AG08395 (cell line): ENCODE measurements around the gene NOX5.

ENCODE experiments used
- DNase-seq: peaks from one replicate; pipeline ENCODE4 v3.0.0; 2012; ENCODE audit warnings: mixed read lengths, low spot score

Gene NOX5

DNA sequence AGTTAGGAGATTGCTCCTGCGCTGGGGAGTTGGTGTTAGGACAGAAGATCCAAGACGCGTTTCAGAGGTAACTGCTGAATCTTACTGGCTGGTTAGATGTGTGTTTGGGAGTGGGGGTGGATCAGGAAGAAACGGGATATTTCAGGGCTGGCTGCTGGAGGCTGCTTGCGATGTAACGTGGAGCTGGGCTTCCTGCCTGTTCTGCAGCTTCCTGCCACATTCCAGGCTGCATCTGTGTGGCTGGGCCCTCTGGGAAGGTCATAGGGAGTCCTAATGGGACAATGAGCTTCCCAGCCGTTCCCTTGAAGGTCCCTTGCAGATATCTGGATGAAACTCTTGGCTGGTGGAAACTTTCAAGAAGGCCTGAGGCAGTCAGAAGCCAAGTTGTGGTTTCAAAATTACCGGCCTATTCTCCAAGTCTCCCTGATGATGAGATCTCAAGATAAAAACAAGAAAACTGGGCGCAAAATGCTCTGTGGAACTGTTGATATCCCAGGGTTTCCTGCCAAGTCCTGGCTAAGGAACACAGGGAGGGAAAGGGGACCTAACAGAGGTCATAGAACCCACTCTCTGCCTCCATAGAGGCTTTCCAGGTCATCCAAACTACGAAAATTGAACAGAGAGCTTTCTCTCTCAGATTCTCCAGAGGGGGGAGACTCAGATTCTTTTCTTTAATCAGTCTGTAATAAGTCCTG is 67.0 kb downstream of the NOX5 start:
- DNase-seq = peak; percentile 48

DNA sequence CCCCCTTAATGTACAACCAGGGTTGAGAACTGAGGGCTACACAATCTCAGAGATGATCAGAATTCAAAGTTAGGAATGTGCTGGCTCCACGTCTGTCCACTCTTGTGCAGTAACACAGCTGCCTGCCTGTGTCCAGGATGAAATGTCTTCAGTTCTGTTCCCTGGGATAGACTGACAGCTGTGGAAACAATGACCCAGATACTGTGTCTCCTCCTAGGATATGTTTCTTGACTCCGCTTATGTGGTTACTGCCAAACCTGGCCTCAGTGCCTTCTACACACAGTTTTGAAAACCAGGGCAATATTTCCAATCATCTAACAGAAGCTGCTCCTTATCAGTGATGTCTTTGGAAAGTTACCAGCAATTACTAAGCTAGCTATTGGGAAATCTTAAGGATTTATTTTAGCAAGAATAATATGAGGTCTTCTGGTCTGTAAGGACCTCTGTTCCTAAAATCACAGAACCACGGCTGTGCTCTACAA is 67.6 kb downstream of the NOX5 start:
- DNase-seq = no peak

DNA sequence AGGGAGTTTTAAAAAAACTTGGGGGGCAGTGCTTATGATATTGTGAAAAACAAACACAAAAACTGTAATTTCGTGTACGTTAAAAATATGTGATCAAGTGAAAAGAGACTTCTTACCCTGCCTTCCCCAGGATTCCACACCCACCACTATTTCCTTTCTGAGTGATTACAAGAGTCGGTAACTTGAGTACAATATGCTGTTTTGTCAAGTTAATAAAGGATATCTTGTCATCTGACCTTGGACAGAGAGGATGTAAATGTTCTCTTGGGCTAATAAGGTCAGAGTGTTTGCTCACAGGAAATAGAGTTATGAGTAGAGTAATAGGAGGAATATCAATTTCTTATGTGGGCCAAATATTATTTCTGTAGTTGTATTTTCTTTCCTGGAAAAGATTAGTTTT is 68.1 kb downstream of the NOX5 start:
- DNase-seq = no peak

DNA sequence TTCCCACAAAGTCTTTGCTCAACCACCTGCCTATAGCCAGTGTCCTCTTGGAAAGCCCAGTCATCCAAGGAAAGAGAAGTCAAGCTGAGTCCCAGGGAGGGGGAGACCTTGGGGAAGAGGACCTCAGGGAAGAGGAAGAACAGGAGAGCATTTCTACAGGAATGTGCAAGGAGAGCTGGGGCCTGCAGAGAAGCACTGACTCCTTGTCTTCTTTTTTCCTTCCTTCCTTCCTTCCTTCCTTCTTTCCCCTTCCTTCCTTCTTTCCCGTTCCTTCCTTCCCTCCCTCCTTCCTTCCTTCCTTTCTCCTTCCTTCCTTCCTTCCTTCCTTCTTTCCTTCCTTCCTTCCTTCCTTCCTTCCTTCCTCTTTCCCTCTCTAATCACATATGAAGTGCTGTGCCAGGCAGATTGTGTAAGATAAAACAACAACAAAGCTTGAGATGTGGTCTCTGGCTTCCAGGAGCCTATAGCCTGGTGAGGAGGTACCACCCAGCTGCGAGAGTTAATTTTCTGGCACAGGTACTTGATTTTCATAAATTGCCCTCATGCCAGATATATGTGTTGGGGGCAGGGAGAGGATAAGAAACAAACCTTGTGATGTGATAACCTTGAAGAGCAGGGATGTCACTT is 70.0 kb downstream of the NOX5 start:
- no peak for DNase-seq

DNA sequence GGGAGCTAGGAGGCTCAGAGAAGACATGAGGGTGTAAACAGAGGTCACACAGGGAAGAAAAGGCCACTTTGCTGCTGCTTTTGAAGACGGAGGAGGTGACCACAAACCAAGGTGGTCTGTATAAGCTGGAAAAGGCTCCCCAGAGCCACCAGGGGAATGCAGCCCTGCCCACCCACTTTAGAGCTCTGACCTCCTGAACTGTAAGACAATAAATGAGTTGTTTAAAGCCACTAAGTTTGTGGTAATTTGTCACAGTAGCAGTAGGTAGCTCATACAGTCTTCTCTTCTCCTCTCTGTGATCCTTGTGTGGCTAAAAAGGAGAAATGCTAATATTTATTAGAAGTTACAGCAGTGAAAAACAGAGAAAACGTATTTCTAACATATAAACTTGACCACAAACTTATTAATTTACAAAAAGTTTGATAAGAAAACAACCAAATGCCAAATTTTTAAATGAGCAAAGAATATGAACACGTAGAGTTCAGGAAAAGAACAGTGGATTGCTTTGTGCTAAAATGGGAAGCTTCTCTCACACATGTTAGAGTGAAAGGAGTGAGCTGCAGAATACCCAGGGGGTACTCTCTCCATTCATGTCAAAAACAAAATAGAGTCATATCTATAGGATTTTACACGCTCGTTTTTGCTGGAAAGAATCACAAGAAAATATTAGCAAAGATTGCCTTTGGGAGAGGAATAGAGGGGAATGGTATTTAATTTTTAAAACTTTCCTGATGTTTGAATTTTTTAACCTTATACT is 71.0 kb downstream of the NOX5 start:
- DNase-seq = no peak

DNA sequence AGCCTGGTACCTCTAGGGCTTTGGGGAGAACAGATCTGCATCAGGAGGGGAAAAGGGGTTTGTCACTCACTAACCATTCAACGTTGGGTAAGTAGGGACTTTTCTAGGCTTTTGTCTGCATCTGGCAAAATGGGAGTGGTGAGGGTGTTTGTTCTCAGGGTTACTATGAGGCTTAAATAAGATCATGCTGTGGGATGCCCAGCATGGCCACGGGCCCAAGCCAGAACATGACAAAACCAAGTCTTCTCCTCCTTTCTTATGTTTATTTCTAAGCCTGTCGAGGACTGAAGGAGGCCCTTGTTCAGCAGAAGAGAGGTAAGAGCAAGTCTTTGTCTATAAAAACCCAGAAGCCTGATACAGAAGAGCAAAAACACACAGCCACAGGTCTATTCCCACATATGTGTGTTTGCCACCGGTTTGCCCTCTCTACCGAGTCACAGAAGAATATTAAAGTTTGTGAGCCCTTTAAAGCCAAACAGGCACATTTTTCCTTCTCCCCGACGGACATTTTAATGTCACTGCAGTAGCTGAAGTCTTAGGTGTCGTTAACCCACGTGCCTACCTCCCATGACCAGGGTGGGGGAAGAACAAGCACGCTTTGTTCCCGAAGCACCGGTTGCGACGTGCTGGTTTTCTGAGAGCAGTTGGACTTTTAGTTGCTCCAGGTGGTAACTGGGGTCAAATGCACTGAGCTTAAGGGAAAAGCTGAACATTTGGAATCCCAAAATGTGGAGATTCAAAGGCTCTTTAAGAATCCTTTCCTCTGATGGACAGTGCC is 72.1 kb downstream of the NOX5 start:
- no peak for DNase-seq

DNA sequence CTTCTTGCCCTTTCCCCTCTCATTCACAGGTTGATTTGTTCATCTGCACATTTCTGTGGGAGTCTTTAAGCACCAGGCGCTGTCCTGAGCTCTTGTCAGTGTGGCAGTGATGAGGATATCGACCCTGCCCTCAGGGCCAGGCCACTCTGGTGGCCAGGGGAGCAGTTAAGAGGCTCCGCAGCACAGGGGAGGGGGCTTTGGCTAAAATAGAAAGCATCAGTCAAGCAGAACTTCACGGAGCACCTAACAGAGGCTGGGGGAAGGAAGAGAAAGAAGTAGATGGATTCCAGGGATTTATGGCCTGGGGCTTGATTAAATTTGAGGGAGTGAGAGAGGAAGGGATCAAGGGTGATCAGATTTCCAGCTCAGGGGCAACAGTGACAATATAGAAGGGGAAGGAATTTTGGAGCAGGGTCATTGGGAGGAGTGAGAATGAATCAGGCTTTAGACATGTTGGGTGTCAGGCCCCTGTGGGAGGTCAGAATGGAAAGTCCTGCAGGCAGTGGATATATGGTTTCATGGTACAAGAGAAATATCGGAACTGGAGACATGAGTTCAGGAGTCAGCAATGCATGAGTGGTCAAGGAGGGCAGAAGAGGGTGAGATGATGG is 73.0 kb downstream of the NOX5 start:
- no peak for DNase-seq

DNA sequence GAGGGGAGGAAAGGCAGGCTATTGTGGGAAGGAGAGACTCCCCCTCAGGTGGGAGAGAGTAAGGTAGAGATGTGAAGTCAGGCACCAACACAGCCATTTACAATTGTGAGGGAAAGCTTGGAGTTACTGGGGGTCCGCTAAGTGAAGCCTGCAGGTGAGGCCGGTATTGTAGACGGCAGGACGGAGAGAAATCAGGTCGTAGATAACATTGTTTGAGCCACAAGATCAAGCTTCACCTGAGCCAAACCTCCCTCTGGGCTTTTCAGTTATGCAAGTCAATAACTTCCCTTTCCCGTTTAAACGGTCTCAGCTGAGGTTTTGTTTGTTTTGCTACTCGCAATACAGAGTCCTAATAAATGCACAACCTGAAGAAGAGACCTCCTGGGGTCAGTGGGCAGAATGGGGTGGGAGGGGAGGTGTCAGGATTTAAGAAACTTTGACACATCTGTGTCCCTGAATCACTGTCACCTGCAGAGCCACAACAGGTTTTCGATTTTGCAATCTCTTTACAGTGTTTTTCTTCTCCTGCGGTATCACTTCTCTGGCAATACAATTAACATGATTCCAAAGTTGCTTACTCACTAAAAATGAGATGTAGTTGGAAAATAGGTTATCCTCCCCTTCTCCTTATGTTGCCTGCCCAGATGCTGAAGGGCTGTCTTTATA is 73.9 kb downstream of the NOX5 start:
- DNase-seq = no peak

DNA sequence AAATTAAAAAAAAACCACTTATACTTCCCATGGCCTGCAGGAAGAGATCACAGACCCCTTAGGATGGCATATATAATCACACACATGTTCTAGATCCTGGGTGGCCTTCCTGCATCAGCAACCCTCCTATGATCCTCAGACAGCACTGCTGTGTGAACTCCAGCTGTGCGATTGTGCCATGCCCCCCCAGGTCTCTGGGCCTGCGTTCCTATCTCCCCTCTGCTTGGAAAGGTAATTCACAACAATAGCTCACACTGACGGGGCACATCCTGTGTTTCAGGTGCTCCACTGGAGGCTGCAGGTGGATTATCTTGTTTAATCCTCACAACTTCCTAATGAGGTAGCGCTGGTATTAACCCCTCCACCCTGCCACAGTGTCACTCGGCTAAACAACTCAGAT is 74.8 kb downstream of the NOX5 start:
- DNase-seq = no peak

DNA sequence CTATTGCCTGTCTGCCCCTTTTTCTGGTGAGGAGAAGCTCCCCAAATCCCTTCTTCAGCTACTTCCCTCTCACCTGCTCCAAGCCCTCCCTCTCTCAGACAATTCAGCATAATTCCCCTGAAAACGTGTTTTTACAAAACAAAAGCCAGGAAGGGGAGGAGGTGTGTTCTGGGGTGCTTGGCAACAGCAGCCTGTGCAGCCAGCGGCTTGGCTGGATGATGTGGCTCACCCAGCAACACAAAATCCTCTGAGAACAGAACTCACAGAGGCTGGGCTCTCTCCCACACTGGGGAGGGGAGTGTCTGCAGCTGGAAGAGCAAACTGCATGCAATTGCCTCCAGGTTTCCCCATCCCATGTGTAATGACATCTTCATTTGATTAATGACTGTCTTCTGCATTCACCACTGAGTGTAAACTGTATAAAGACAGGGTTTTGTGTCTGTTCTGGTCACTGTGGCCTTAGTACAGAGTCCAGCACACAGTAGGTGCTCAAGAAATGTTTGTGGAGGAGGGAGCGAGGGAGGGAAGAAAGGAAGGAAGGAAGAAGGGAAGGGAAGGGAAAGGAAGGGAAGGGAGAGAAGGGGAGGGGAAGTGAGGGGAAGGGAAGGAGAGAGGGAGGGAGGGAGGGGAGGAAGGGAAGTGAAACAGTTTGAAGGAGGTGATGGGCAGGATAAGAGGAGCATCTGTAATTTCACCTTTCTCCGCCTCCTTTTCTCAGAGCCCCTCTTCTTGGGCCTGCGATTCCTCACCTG is 75.9 kb downstream of the NOX5 start:
- DNase-seq = no peak

DNA sequence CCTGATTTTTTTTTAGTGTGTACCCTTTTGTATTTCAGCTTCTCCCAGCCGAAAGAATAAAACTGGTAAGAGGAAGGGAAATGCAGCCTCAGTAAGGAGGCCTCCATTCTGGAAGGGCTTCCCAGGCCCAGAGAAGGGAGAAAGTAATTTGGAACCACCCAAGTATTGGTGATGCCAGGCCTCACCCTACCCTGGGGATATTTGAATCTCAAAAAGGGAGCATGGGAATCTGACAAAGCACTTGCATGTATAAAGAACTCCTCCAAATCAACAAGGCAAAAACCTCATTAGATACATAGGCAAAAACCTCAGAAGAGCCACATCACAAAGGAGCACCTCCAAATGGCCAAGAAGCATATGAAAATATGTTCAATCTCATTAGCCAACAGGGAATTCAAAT is 77.2 kb downstream of the NOX5 start:
- no peak for DNase-seq

DNA sequence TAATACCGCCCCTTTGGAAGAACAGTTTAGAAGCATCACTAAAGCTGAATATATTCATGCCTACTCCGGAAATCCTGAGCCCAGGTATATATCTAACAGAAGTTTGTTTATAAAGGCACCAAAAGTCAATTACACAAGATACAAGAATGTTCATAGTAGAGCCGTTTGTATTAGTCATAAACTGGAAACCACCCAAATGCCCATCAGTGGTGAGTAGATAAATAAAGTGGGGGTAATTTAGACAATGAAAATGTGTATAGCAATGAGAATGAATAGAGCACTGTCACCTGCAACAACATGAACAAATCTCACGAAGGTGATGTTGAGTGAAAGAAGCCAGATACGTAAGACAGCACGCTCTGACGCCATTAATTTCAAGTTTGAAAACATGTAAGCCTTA is 77.7 kb downstream of the NOX5 start:
- DNase-seq = no peak

DNA sequence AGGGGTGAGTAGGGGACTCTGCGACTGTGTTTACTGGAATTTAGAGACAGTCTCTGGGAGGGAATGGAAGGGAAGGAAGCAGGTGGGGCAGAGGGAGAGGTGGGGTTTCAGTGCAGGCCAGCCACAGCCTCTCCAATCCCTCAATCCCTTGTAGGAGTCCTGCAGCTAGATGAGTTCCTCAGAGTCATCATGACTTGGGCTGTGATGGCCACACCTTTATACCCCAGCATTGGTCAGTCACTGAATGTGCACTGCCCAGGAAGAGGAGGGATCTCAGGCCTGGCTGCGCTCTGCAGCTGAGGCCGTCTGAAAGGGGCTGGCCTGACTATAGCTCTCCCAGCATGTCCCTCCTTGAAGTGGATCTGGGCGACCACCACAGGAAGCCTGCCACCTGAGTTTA is 78.6 kb downstream of the NOX5 start:
- peak; percentile 17 for DNase-seq

DNA sequence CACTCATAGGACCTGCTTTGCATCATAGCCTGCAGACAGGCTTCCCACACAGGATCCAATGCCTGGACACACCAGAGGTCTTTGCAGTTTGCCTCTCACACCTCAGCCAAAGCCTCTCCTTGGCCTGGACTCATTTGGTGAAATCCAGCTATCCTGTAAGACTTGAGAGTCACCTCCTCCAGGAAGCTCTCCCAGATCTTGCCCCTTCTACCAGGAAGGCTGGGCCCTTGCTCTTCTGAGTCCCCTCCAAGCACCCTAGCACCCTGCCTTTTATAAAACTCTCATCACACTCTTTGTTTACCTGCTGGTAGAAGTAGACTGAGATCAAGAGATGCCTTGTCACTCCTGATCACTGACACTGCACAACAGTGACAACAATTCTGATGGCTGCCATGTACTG is 79.1 kb downstream of the NOX5 start:
- DNase-seq = no peak

DNA sequence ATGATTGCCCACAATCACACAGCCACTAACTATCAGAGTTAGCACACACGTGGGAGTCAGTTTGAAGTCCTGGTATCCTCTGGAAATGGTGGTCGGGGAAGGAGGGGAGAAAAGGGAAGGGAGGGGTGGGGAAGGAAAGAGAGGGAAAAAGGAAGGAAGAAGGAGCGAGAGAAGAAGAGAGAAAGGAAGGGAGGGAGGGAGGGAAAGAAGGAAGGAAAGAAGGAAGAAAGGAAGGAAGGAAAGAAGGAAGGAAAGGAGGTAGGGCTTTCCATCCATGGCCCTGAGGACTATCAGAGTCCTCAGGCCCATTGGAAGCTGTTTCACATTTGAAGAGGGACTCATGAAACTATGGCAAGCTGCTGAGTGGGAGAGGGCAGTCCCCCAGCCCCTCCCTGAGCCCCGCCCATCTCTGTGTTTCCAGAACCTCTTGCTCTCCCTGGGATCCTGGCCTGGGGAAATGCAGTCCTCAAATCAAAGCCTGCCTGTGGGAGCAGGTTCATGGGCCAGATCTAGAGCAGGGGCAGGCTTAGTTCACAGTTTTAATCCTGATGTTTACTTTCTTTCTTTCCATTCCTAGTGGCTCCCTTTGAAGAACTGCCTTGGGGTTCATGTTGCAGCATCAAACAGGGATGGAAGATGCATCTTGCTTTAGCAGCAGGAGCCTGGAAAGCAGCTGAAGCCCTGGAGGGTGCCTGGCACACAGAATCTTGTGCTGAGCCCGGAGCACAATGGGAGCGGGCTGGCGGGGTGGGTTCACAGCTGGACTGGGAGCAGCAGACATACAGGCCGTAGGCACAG is 79.8 kb downstream of the NOX5 start:
- no peak for DNase-seq

DNA sequence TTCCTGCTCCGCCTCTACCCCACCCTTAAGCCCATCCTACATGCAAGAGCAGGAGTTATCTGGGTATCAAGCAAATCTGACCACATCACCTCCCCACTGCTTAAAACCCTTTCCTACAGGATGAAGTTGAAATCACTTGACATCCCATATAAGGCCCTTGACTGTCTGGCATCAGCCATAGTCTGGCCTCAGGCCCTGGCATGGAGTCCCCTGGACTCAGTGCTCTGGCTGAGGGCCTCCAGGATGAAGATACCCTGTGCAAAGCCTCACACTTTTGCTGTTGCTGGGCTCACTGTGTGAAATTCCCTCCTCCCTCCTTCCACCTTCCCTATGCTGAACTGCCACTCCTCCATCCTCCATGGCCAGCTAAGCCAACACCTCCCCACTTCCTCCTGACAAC is 80.8 kb downstream of the NOX5 start:
- no peak for DNase-seq

DNA sequence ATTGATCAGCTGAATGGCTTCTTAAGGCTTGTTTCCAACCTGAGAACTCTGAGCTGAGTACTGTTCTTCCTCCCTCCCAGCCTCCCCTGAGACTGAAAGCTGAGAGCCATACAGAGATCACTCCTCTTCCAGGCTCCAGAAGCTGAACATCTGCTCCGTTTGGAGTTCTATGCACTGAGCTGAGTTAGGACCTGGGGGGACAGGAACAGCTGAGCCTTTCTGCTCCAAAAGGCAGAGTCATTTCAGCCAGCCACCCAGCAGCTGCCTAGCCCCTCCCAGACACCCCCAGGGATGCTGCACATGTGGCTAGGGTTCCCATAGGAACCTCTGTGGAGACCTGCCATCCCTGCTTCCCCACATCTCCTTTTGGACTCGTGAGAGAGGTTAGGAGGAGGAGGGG is 81.7 kb downstream of the NOX5 start:
- no peak for DNase-seq

DNA sequence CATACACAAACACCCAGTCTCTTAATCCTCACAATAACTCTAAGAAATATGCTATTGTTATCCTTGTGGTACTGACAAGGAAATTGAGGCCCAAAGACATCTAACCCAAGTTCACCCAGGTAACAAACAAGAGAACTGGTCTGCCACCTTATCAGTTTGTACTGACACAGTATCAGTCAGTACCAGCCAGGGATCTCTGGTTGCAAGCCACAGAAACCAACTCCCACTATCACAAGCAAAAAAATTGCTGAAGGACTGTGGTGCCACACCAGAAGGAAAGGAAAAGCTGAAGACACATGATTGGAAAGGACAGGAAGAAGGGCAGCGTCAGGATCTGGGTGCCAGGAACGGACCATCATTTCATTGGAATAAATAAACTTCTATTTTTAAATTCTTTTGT is 82.1 kb downstream of the NOX5 start:
- DNase-seq = no peak

DNA sequence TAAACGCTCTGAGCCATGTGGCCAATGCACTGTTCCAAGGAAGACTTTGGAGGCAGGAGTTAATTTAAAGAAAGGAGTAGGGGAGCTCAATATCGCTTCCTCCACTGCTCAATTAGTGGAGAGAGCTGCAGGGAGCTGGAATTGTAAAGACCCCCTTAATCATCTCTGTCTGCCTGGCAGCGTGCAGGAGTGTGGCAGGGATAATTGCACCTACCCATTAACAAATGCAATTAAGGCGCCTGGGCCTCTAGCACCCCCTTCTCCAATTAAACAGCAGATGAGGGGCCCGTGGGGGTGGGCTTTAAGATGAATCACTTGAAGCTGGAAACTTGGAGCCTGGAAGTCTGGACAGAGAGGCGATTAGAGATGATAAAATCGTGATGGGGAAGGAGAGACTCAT is 84.3 kb downstream of the NOX5 start:
- DNase-seq = no peak

DNA sequence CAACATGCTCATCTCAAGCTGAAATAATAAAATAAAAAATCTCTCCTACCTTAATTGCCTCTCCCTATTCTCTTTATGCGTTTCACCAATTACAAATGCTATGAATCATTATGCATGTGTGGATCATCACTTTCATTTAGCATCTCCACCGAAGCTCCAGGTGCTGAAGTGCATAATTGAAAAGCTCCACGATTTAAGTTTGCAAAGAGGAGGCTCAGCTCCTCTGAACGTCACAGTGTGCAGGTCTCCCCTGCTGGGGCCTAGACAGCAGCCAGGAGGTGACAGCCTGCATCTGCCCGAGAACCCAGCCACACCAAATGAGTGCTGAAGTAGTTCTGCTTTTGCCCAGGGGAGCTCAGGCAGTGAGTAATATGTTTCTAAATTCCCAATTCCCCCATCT is 85.4 kb downstream of the NOX5 start:
- no peak for DNase-seq
